Stimulated activated naive CD8-positive, alpha-beta T cell treated with anti-CD3 and anti-CD28 coated beads, Interleukin-15, Interleukin-2, amounts not matched to agents 100 U/mL and 50 U/mL, for 24 hours (primary cell): ENCODE measurements around the gene RIC1.
A peak's percentile ranks its signal among the peaks of the same experiment; 100 is the strongest.
"Not testable (repeated sequence)": the region's sequence is repeated elsewhere in the genome, so short reads cannot be mapped to it uniquely, and the experiment has no call there.

ENCODE experiments used
- ATAC-seq: fragments of 150-1000 bp; cut with Tn5 transposase; one replicate; pipeline ENCODE4 v1.10.0; 2021
- DNase-seq: peaks from one replicate; pipeline ENCODE4 v3.0.0; 2021

RIC1 gene

GRCh38 chr9:5722679-5723078, 93.8 kb downstream of the RIC1 start:
- not testable (repeated sequence) for ATAC-seq, DNase-seq

- ATAC-seq = no peak
- no peak for DNase-seq
Observed at GRCh38 chr9:5735072-5735471, 106.2 kb downstream of the RIC1 start.

GRCh38 chr9:5736563-5737346, 107.8 kb downstream of the RIC1 start:
- DNase-seq = no peak
- no peak for ATAC-seq

- no peak for DNase-seq
- no peak for ATAC-seq
Observed at GRCh38 chr9:5743109-5743508, 114.2 kb downstream of the RIC1 start.

- no peak for ATAC-seq
- no peak for DNase-seq
Observed at GRCh38 chr9:5748438-5748837, 119.5 kb downstream of the RIC1 start.

- DNase-seq (no peak), ATAC-seq (no peak)
Observed at GRCh38 chr9:5749306-5749705, 120.4 kb downstream of the RIC1 start.

GRCh38 chr9:5750569-5750968, 121.7 kb downstream of the RIC1 start:
- no peak for ATAC-seq
- no peak for DNase-seq

- no peak for ATAC-seq
- DNase-seq = no peak
Observed at GRCh38 chr9:5756633-5757032, 127.7 kb downstream of the RIC1 start.

GRCh38 chr9:5760338-5760737, 131.4 kb downstream of the RIC1 start:
- no peak for ATAC-seq
- no peak for DNase-seq

- no peak for DNase-seq
- ATAC-seq = no peak
Observed at GRCh38 chr9:5762421-5762820, 133.5 kb downstream of the RIC1 start.

GRCh38 chr9:5764130-5764868, 135.4 kb downstream of the RIC1 start:
- ATAC-seq = peak; percentile 82
- DNase-seq = no peak

GRCh38 chr9:5767968-5768932, 139.3 kb downstream of the RIC1 start:
- no peak for DNase-seq
- ATAC-seq = peak; percentile 84

GRCh38 chr9:5773324-5773999, 144.6 kb downstream of the RIC1 start:
- no peak for DNase-seq
- ATAC-seq = no peak

GRCh38 chr9:5778805-5779204, 149.9 kb downstream of the RIC1 start:
- DNase-seq = no peak
- ATAC-seq = no peak

- ATAC-seq, DNase-seq: not testable (repeated sequence)
Observed at GRCh38 chr9:5779705-5780218, 150.9 kb downstream of the RIC1 start.

GRCh38 chr9:5783420-5783819, 154.5 kb downstream of the RIC1 start:
- ATAC-seq, DNase-seq: not testable (repeated sequence)

- DNase-seq (no peak), ATAC-seq (no peak)
Observed at GRCh38 chr9:5783982-5784381, 155.1 kb downstream of the RIC1 start.

- DNase-seq = no peak
- ATAC-seq = no peak
Observed at GRCh38 chr9:5784526-5785315, 155.8 kb downstream of the RIC1 start.

- ATAC-seq = no peak
- DNase-seq = no peak
Observed at GRCh38 chr9:5786370-5787127, 157.6 kb downstream of the RIC1 start.

- no peak for DNase-seq
- ATAC-seq = no peak
Observed at GRCh38 chr9:5787220-5787619, 158.3 kb downstream of the RIC1 start.
